ENCODE results near the gene SLC13A4.
"Not testable (repeated sequence)": the region's sequence is repeated elsewhere in the genome, so short reads cannot be mapped to it uniquely, and the experiment has no call there.

The SLC13A4 gene

DNA sequence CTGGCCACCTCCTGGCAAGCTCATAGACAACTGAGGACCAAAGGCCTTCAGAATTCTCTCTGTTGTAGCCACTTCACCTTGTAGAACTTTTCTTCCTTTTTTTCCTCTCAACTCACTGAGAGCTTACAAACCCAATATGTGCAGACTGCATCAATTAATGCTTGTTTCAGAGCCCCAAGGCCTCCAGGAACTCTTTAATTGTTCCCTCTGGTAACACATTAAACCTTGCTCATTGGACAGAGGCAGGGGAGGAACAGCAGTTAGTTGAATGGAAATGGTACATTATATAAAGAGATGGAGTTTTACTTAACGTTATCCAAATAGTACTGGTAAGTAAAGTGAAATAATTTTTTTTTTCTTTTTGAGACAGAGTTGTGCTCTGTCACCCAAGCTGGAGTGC is 40.5 kb downstream of the SLC13A4 start:
- DNase-seq = no peak

GRCh38 chr7:135685306-135686084 is 42.5 kb downstream of the SLC13A4 start:
- no peak for DNase-seq

DNA sequence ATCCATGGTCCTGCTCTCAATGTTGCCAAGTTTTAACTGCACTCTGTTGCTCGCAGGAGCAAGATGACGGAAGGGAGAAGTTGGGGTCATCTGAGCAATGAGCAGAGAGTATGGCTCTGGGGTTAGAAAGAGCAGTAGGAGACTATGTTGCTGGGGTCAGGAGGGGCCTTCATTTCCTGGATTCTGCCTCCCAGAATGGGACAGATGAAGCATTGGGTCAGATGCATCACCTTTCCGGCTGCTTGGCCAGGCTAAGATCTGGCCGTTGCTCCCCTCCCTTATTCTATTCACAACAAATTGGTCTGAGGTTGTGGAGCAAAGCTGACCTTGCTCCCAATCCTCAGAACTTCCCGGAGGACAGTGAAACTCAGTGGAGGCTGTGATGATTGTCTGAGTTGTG is 43.3 kb downstream of the SLC13A4 start:
- no peak for DNase-seq

- DNase-seq = no peak
Measured at GRCh38 chr7:135684136-135684535, 43.9 kb downstream of the SLC13A4 start.

DNA sequence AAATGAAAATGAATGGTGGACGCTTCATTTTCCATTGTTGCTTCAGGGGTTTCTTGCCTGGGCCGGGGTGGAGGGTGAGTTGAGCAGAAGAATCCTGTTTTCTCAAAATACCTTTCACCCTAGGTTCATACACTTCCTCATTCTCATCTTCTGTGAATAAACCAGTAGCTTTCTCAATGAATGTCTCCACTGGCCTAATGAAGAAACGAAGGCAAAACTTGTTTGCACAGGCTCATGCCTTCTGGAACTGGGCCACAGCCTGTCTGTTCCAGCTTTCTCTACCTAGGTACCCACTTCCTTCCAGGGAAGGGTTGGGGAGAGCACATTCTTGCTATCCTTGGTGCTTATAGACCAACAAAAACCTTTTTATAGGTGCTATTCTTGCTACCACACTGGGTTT is 44.4 kb downstream of the SLC13A4 start:
- DNase-seq = no peak

- no peak for DNase-seq
Measured at GRCh38 chr7:135682191-135682590, 45.8 kb downstream of the SLC13A4 start.

DNA sequence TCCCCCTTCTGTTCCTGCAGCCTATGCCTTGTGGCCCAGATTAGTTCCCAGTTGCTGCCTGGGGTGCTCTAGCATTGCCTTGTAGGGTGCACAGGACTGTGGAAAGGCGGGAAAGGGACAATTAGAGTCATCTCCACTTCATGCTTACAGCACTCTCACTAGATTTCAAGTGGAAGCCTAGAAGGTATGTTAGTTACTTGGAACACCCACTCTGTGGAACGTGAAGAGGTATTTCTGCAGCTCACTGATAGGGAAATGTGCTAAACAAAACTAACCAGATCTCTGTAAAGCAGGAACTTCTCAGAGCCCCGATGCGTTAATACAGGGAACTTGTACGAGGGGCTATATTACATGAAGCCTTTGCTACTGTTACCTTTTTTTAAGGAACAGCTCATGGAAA is 46.2 kb downstream of the SLC13A4 start:
- DNase-seq = no peak

DNA sequence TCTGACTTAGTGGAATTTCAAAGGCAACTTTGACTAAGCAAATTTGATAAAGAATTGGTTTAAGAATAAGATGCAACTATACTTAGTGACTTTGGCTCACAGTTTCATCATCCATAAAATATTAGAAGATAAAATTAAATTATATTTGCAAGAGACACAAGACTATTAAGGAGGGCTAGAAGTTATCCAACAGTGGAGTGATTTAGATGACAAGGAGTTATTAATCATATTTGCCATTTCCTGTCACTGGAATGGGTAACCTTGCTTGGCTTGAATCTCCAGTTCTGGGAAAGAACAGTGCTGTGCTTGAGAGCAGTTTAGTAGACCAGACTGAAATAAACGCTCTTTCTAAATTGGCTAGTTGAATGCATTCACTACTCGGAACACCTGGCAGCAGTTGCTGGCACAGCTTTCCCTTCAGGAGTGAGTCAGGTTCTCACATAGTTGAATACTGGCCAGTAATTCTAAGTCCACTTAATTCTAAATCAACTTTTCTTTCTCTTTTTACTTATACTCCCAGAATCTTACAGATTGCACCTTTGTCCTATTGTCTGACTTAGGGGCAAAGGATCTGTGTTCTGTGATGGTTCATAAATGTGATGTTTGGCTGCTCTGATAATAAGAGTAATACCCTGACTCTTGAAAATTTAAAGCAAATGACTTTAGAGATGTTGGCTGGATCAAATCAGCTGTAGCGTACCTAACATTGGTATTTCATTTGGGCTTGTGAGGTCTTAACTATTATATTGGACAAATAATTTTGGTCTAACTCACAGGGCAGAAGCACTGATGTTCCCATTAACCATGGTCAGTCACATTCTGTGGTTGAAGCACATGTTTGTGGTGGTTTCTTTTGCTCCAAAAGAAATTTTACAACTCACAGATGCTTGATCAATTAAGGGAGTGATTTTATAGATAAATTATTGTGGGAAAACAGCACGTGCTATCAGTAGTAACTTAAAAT is 49.1 kb downstream of the SLC13A4 start:
- no peak for DNase-seq

- no peak for DNase-seq
Measured at GRCh38 chr7:135673360-135673706, 54.7 kb downstream of the SLC13A4 start.

GRCh38 chr7:135672560-135673359 is 55.2 kb downstream of the SLC13A4 start:
- no peak for DNase-seq

DNA sequence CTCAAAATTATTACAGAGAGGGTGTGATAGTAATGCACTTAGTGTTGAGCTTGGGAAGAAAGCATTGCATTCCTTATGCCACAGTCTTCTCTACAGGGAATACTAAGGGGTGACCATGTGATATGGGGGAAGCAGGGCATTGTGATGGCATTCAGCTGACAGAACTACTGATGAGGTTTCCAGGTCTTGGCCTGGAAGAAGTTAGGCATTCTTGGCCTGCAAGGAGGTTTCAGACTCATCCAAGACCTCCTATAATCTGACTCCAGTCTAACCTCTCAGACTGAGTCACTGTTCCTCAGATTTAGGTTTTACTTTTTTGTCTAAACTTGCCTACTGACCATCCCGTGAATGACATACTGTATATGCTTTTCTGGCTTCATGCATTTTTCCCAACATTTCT is 57.8 kb downstream of the SLC13A4 start:
- no peak for DNase-seq

DNA sequence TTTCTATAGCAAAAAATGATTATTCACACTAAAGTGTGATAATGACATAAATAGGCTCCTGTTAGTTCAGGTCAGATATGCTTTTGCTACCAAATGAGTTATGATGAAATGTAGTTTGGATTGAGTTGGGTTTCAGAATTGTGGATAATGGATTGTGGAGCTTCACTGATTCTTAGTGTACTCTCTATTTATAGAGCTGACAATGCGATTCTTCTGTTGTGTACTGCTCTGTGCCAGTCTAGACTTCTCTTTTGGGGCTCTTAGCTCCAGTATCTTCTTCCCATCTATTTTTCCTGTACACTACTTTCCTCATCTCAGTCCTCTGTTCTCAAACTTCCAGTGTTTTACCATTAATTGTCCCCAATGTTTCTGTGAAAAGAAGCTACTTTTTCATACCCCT is 58.2 kb downstream of the SLC13A4 start:
- no peak for DNase-seq

GRCh38 chr7:135668852-135669395 is 59.1 kb downstream of the SLC13A4 start:
- DNase-seq = not testable (repeated sequence)

GRCh38 chr7:135667626-135668025 is 60.4 kb downstream of the SLC13A4 start:
- not testable (repeated sequence) for DNase-seq

- DNase-seq = no peak
Measured at GRCh38 chr7:135666846-135667245, 61.1 kb downstream of the SLC13A4 start.

DNA sequence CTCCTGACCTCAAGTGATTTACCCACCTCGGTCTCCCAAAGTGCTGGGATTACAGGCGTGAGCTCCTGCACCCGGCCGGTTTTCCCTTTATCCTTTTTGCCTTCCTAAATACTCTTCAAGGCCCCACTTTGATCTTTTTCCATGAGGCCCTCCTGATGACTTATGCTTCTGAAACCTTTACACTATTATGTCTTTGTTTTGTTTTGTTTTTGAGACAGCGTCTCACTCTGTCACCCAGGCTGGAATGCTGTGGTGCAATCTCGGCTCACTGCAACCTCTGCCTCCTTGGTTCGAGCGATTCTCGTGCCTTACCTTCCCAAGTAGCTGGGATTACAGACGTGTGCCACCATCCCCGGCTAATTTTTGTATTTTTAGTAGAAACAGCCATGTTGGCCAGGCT is 61.8 kb downstream of the SLC13A4 start:
- DNase-seq = no peak

DNA sequence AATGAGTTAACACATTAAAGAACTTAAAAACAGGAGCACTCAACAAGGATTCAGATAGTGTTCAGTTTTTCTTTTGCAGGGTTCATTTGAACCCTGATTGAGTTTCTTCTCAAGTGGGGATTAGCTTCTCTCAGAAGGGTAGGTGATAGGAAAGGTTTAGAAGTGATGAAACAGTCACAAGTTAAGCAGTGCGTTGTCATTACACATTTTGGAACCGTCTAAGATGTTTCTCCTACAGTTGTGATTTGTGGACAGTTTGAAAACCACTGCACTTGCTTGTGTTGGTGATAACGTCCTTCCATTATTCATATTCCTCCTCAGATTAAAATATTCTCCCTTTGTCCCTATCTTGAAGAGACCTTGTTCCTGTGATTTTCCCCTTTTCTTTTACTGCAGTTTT is 62.9 kb downstream of the SLC13A4 start:
- DNase-seq = no peak

DNA sequence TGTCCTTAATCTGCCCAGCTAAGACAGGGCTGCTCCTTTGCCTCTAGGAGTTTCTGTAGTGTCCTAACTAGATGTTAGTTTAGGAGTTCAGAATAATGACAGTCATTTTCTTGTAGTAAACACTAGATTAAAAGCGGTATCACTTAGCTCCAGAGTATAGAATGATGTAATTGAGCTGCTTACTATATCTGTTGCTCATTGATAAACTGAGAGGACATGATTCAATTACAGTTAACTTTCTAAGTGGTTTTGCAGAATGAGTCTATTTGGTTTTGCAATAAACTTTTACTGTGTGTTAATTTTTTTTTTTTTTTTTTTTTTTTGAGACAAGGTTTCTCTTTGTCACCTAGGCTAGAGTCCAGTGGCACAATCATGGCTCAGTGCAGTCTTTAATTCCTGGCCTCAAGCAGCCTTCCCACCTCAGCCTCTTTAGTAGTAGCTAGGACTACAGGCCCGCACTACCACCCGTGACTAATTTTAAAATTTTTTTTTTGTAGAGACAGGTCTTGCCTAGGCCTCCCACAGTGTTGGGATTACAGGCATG is 63.9 kb downstream of the SLC13A4 start:
- no peak for DNase-seq

DNA sequence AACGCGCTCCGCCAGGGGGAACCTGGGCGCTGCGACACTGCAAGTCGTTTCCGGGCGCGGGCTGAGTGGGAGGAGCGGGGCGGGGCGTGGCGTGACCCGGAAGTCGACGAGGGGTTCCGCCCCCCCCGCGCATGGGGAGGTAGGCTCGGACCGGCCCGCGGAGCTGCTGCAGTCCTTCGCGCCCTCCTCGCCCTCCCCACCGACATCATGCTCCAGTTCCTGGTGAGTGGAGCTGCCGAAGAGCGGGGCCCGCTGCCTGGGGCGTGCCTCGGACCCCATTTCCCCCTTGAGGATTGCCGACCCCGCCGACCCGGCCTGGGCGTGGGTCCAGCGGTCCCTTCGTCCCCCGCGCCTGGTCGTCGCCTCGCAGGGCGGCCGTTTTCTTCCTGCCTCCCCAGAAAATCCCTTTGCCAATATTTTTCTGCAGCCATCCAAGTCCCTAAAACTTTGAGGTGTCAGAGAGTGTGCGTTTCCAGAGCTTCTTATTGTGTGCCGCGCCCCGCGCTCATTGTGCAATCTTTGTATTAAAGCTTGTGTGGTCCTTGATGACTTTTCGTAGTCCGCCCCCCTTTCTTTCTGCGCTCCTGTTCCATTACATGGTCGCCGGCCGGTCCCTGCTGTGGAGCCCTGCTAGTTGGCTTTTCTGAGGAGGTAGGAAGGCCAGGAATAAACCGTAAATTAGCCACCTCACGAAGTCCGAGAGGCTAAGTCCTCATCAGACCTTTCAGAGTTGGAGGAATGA is 65.4 kb downstream of the SLC13A4 start, which contains the start of gene STMP1:
STMP1 (plus strand) TSS at position 142 of the 742 bp plus-strand sequence.
- peak; percentile 85 for DNase-seq

DNA sequence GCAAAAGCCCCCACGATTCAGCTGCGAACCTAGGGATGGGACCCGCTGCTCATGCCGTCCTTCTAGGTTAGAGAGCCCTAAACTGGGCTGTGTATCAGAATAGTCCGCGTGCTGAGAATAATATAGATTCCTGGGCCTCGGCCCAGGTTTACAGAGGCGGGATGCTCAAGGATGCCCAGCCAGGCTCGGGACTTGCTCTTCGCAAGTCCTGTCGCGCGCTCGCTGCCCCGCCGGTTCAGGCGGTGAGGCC is 65.9 kb downstream of the SLC13A4 start:
- DNase-seq = no peak

DNA sequence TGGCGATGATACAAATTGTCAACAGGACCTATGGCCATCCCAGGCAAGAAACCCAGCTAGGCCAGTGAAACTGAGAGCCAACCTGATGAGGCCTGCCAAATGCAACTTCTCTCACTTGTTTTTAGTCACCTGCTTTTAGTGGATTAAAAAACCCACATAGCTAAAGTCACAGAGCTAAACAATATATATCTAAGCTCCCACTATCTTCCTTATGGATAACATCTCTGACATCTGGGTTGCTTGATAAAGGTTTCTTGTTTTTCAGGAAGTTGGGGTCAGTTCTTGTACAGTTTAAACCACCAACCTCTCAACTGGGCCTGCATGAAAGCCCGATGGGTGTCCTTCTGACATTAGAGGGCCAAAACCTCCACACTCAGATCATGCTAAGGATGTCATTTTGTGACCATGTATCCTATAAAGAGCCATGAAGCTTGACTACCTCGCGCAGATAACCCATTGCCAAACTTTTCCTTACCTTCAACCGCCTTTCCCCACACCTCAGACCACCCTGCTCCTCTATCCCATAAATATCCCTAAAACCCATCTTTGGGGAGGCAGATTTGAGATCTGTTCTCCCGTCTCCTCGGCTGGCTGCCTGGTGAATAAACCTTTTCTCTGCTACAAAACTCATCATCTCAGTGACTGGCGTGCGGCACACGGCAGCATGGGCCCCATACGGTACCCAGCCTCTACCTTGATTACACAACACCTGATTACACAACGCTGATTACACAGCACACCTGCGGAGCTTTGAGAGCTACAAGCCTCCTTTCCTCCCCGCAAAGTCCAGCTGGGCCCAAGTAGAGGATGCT is 66.5 kb downstream of the SLC13A4 start:
- DNase-seq = no peak

Data from T1000 (cell line).